ENCODE data around the gene GABARAPL1.

Gene GABARAPL1

GRCh38 chr12:10249690-10250455 lies 37.2 kb downstream of the GABARAPL1 start:
- POLR2A ChIA-PET = no interaction called here
- CTCF ChIA-PET = no interaction called here
- Histone ChIP-seq H3K4me3 (ENCODE audit: low read depth, low read length) (no peak overlapping the region), H3K27ac (ENCODE audit: extremely low read depth, low read depth, low read length) (no peak overlapping the region), H3K9me3 (ENCODE audit: control insufficient read depth, insufficient read depth, low read depth, low read length) (no peaks in the 10 kb centered on the region), H3K4me1 (ENCODE audit: control insufficient read depth, insufficient read depth, low read length) (no peaks in the 10 kb centered on the region), H3K36me3 (ENCODE audit: control insufficient read depth in 2 of 2, insufficient read depth in 1 of 2, low read length in 2 of 2) (no peaks in the 10 kb centered on the region)
- TF ChIP-seq HOXA7 (CRISPR knock-in tag; IDR thresholded peaks at IDR 0.05; ENCODE audit: borderline replicate concordance) (no peak), ZBTB26 (tag by site-specific recombination; optimal IDR thresholded peaks at IDR 0.05) (no peak), ZNF704 (tag by site-specific recombination; IDR thresholded peaks at IDR 0.05) (no peak), ZNF302 (tag by site-specific recombination; IDR thresholded peaks at IDR 0.05; ENCODE audit: low read depth) (no peak), ZNF580 (tag by site-specific recombination; IDR thresholded peaks at IDR 0.05) (no peak), ZNF518A (tag by site-specific recombination; conservative IDR thresholded peaks at IDR 0.05; ENCODE audit: low read depth) (no peak)

- CTCF ChIA-PET = no interaction called here
- POLR2A ChIA-PET = no interaction called here
- H3K9me3 ChIP-seq (ENCODE audit: control insufficient read depth, insufficient read depth, low read depth, low read length) = no peaks in the 10 kb centered on the region
- TF ChIP-seq ZBTB21 (tag by site-specific recombination; IDR thresholded peaks at IDR 0.05) (no peak), ZNF488 (tag by site-specific recombination; IDR thresholded peaks at IDR 0.05) (no peak), ZNF639 (tag by site-specific recombination; IDR thresholded peaks at IDR 0.05) (no peak), GFI1B (tag by site-specific recombination; IDR thresholded peaks at IDR 0.05) (no peak), KLF16 (tag by site-specific recombination; IDR thresholded peaks at IDR 0.05) (no peak), ZSCAN5A (tag by site-specific recombination; IDR thresholded peaks at IDR 0.05) (no peak), ZNF610 (tag by site-specific recombination; IDR thresholded peaks at IDR 0.05; ENCODE audit: borderline replicate concordance) (peak; percentile 90)
- no peak overlapping the region for H3K27ac ChIP-seq (ENCODE audit: extremely low read depth, low read depth, low read length)
- no peaks in the 10 kb centered on the region for H3K36me3 ChIP-seq (ENCODE audit: control insufficient read depth in 2 of 2, insufficient read depth in 1 of 2, low read length in 2 of 2)
- no peak overlapping the region for H3K4me3 ChIP-seq (ENCODE audit: low read depth, low read length)
- no peaks in the 10 kb centered on the region for H3K4me1 ChIP-seq (ENCODE audit: control insufficient read depth, insufficient read depth, low read length)
Observed at GRCh38 chr12:10251669-10252068, 39.0 kb downstream of the GABARAPL1 start.

All from HEK293 (cell line).